ENCODE data around the gene GPD1. TPM values are rescaled to one million over a fixed set of nuclear protein-coding genes. Genes with fewer than 3 reads are reported as not detected.

The GPD1 gene
- total RNA-seq = 2.6 TPM in 1 of 2 replicates, not detected in the other

- DNase-seq (ENCODE audit: extremely low read depth, low read depth, low spot score) = no peak
These were observed at the start of gene GPD1 for GRCh38 chr12:50103767-50104321. Gene GPD1, plus strand, starts transcription at chr12:50104008. Its CDS starts 43 bp downstream, at chr12:50104051.

- DNase-seq (ENCODE audit: extremely low read depth, low read depth, low spot score) = no peak
These were observed 47.8 kb upstream of the GPD1 start for GRCh38 chr12:50055831-50056638.

DNA sequence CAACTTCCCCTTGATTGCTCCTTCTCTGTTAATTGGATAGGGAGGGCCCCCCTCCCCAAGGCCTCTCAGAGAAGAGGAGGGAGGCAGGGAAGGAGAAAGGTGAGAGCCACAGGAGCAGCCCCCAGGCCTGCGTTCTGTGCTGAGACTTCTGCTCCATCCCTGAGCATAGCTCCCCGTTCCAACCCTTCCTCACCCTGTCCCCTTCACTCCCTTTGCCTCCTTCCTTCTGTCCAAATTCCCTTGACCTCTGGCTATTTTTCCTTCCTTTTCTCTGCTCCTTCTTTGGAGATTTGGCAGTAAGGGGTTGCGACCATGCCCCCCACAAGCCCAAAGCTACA, 47.2 kb upstream of the GPD1 start:
- no peak for DNase-seq (ENCODE audit: extremely low read depth, low read depth, low spot score)

GRCh38 chr12:50057000-50057841, 46.6 kb upstream of the GPD1 start, which contains the start of gene ASIC1:
Gene ASIC1, plus strand, starts transcription at chr12:50057596. Its CDS starts 1,171 bp downstream, at chr12:50058767.
- no peak for DNase-seq (ENCODE audit: extremely low read depth, low read depth, low spot score)

DNA sequence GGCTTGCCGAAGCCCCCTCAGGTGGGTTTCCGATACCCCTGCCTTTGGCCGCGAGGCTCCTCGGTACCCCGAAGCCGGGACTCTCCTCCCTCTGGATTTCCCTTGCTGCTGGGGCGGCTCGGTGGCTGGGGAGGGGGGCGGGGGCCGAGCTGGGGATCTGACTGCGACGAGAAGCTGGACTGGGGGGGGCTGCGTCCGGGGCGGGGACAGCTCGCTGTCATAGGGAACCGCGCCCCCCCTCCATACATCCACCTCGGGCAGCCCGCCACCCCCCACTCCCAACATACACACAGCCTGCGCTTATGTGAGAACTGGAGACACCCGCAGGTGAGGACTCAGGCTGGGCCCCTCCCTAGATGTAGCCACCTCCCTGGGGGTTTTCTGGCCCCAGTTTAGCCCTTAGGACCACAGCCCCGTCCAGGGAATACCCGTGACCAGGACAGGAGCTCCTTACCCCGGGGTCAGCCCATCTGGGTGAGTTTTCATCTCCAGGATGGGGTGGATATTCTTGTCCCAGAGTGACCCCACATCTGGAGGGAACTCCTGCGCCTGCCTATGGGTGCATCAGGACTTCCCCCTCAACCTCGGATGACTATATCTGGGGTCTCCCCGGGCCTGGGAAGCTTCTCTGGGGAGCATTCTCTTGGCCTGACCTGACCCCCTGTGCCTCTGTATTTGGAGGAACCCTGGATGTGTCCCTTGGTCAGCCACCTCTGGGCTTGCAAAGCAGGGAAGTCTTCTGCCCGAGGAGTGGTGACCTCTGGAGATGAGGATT, 45.7 kb upstream of the GPD1 start:
- DNase-seq (ENCODE audit: extremely low read depth, low read depth, low spot score) = no peak

- DNase-seq (ENCODE audit: extremely low read depth, low read depth, low spot score) = no peak
These were observed 45.0 kb upstream of the GPD1 start for GRCh38 chr12:50058743-50059312.

GRCh38 chr12:50059440-50060119, 44.2 kb upstream of the GPD1 start:
- no peak for DNase-seq (ENCODE audit: extremely low read depth, low read depth, low spot score)

DNA sequence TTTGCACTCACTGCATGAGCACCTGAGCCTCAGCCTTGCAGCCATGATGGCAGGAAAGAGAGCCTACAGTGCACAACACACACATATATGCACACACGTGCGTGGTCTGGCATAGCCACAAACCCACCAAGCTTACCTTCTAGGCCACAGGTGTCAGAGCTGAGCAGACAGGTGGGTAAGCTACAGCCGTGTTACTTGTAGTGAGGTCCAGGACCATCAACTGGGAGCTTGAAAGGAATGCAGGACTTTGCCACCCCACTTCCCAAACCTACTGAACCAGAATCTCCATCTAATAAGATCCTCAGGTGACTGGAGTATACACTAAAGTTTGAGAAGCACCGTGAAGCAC, 43.7 kb upstream of the GPD1 start:
- no peak for DNase-seq (ENCODE audit: extremely low read depth, low read depth, low spot score)

DNA sequence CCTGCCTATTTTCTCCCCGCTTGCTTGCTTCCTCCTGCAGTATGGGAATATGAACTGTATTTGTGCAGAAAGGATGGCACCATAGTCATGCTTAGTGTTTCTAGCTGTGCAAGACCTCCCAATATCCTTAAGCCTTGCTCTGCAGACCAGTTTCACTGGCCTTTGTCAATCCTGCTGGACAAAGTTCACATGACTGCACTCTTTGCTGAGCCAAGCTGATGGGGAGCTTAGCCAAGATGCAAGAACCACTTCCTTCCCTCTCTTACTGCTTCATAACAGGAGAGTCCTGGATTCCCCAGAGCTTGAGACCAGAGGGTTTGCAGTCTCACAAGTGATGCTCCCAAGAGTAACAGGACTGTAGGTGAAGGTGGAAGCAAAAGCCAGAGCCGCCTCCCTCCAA, 42.6 kb upstream of the GPD1 start:
- no peak for DNase-seq (ENCODE audit: extremely low read depth, low read depth, low spot score)

- no peak for DNase-seq (ENCODE audit: extremely low read depth, low read depth, low spot score)
These were observed 41.7 kb upstream of the GPD1 start for GRCh38 chr12:50061946-50062686.

GRCh38 chr12:50062728-50063460, 40.9 kb upstream of the GPD1 start:
- no peak for DNase-seq (ENCODE audit: extremely low read depth, low read depth, low spot score)

DNA sequence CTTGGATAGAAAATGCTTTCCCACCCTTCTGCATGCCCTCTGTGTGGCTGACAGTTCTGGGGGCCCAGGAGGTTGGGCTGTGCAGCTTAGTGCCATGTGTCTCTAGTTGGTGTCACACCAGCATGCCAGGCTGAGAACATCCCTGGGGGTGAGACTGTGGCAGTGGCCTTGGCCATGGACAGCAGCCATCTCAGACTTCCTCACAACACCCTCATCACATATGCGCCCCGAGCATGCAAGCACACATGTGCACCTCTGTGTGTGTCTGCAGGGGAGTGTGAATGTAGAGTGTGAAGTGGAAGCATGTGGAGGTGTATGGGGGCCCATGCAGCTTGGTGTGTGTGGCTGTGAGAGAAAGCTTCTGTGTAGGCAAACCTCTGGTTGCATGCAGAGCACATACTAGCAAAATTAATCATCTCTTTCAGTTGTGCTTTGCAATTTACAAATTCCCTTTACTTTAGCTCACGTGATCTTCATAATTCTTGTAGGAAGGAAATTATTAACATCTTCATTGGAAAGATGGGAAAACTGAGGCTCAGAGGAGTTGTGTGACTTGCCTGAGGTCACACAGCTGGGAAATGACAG, 38.0 kb upstream of the GPD1 start:
- DNase-seq (ENCODE audit: extremely low read depth, low read depth, low spot score) = no peak

DNA sequence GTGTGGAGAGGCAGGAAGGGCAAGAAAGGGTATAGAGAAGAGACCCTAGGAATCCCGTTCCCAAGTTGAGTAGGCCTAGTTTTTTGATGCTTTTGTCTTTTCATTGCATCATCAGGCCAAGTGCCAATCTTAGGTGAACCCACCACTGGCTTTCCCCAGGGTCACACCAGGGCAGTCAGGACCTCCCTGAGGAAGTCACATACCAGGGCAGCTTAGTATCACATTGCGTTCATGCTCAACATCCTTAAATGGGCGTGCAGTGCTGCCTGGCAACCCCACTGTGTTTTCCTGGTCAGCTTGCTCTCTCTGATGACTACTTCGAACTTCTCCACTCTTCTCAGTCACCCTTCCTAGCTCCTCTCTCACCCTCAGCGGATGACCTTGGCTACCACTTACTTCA, 37.4 kb upstream of the GPD1 start:
- DNase-seq (ENCODE audit: extremely low read depth, low read depth, low spot score) = no peak

DNA sequence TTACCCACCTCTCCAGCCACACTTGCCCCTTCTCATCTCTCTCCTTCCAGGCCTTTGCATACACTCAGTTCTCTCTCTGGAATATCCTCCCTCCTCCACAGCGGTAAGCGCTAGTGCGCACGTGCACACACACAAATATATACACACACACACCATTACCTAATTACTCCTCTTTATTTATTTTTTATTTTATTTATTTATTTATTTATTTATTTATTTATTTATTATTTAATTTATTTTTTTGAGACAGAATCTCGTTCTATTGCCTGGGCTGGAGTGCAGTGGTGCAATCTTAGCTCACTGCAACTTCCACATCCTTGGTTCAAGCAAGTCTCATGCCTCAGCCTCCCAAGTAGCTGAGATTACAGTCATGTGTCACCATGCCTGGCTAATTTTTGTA, 34.7 kb upstream of the GPD1 start:
- no peak for DNase-seq (ENCODE audit: extremely low read depth, low read depth, low spot score)

DNA sequence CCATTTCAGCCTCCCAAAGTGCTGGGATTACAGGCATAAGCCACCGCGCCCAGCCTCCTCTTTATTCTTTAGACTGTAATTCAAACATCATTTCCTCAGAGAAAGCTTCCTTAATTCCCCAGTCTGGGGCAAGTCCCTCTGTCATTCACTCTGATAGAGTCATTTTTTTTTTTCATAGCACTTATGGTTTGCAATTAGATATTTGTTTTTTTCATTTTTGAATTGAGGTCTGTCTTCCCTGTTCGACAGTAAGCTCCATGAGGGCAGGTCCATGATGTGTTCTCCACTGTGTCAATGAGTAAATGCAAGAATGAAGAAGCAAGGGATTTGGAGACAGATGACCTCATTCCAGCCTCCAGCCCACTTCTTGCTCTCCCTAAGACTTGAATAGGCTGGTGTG, 34.3 kb upstream of the GPD1 start:
- DNase-seq (ENCODE audit: extremely low read depth, low read depth, low spot score) = no peak

GRCh38 chr12:50070314-50071060, 33.3 kb upstream of the GPD1 start:
- no peak for DNase-seq (ENCODE audit: extremely low read depth, low read depth, low spot score)

DNA sequence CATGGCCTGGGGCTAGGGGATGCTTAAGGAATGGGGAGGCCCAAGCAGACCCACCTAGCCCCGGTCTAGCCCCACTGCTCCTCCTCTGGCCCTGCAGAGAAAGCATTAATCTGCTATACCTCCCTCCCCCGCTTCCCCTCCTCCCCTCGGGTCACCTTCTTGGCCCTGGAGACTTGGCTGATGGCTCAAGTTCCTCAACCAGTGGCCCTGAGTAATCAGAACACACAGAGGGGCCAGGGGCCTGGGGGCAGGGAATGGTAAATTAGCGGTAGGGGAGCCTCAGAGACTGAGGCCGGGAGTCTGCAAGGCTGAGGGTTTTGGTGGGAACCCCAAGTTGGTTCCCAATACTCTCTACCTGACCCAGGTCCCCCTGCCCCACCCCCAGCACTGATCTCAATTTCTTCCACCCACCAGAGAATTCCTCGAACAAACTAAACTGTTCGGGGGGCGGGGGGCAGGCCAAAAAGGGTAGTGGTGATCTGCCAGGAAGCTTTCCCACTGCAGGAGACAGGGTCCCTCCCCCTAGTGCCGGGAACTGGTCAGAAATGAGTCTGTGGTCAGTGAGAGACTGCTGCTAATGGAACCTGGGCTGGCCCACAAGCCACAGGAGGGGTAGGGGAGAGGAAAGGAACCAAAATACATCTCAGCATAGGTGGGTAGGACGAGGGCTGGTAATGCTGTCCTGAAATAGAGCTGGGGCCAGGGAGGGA, 31.5 kb upstream of the GPD1 start:
- DNase-seq (ENCODE audit: extremely low read depth, low read depth, low spot score) = no peak

Measured in glomerular endothelial cell (primary cell).